ENCODE data around the gene PTPRM. TPM values are rescaled to one million over a fixed set of nuclear protein-coding genes. Genes with fewer than 3 reads are reported as not detected.
A peak's percentile ranks its signal among the peaks of the same experiment; 100 is the strongest.

PTPRM gene
- total and polyA plus RNA-seq, 4 donors = 61.1 to 146 (median 87.5) TPM

GRCh38 chr18:7678389-7678788 is 111.3 kb downstream of the PTPRM start:
- Histone ChIP-seq H3K4me3 (no peak overlapping the region), H3K4me1 (ENCODE audit: control insufficient read depth in 5 of 5, insufficient read depth in 5 of 5, low read length in 5 of 5) (peaks cover 0 to 31% (median 6%) of the 10 kb centered on the region in 5 donors), H3K27me3 (ENCODE audit: control insufficient read depth in 3 of 3, insufficient read depth in 3 of 3, low read length in 2 of 3) (no peaks in the 10 kb centered on the region), H3K9me3 (ENCODE audit: control insufficient read depth in 4 of 4, insufficient read depth in 3 of 4, low read length in 3 of 4) (no peaks in the 10 kb centered on the region), H3K9ac (ENCODE audit: insufficient read depth in 1 of 2, low read length in 2 of 2) (no peak overlapping the region), H3K27ac (ENCODE audit: low read depth in 1 of 2, low read length in 1 of 2) (no peak overlapping the region), H3K36me3 (ENCODE audit: control insufficient read depth in 4 of 4, insufficient read depth in 4 of 4, low read length in 4 of 4) (no peaks in the 10 kb centered on the region)
- no peak for DNase-seq
- WGBS, 2 donors = 95 to 96% methylated on average over 8 of the region's 8 CpGs
- ATAC-seq (ENCODE audit: insufficient read depth, low FRiP score) = no peak
- TF ChIP-seq CTCF (IDR thresholded peaks at IDR 0.05; ENCODE audit: control extremely low read depth, extremely low read depth) = no peak

GRCh38 chr18:7678801-7679200 is 111.7 kb downstream of the PTPRM start:
- no peaks in the 10 kb centered on the region for H3K36me3 ChIP-seq (ENCODE audit: control insufficient read depth in 4 of 4, insufficient read depth in 4 of 4, low read length in 4 of 4)
- DNase-seq = no peak
- no peak overlapping the region for H3K4me3 ChIP-seq
- no peak for ATAC-seq (ENCODE audit: insufficient read depth, low FRiP score)
- no peak for TF ChIP-seq CTCF (IDR thresholded peaks at IDR 0.05; ENCODE audit: control extremely low read depth, extremely low read depth)
- H3K9ac ChIP-seq (ENCODE audit: insufficient read depth in 1 of 2, low read length in 2 of 2) = no peak overlapping the region
- H3K27ac ChIP-seq (ENCODE audit: low read depth in 1 of 2, low read length in 1 of 2) = no peak overlapping the region
- 42 to 53% methylated on average over 4 of the region's 4 CpGs for WGBS, 2 donors
- peaks cover 0 to 32% (median 8%) of the 10 kb centered on the region in 5 donors for H3K4me1 ChIP-seq (ENCODE audit: control insufficient read depth in 5 of 5, insufficient read depth in 5 of 5, low read length in 5 of 5)
- no peaks in the 10 kb centered on the region for H3K9me3 ChIP-seq (ENCODE audit: control insufficient read depth in 4 of 4, insufficient read depth in 3 of 4, low read length in 3 of 4)
- H3K27me3 ChIP-seq (ENCODE audit: control insufficient read depth in 3 of 3, insufficient read depth in 3 of 3, low read length in 2 of 3) = no peaks in the 10 kb centered on the region

GRCh38 chr18:7681298-7681697 is 114.2 kb downstream of the PTPRM start:
- 58 to 75% methylated on average over 3 of the region's 3 CpGs for WGBS, 2 donors
- H3K9ac ChIP-seq (ENCODE audit: insufficient read depth in 1 of 2, low read length in 2 of 2) = no peak overlapping the region
- TF ChIP-seq CTCF (IDR thresholded peaks at IDR 0.05; ENCODE audit: control extremely low read depth, extremely low read depth) = no peak
- H3K9me3 ChIP-seq (ENCODE audit: control insufficient read depth in 4 of 4, insufficient read depth in 3 of 4, low read length in 3 of 4) = no peaks in the 10 kb centered on the region
- H3K4me3 ChIP-seq = no peak overlapping the region
- H3K4me1 ChIP-seq (ENCODE audit: control insufficient read depth in 5 of 5, insufficient read depth in 5 of 5, low read length in 5 of 5) = peaks cover 0 to 35% (median 8%) of the 10 kb centered on the region in 5 donors
- no peak overlapping the region for H3K27ac ChIP-seq (ENCODE audit: low read depth in 1 of 2, low read length in 1 of 2)
- H3K36me3 ChIP-seq (ENCODE audit: control insufficient read depth in 4 of 4, insufficient read depth in 4 of 4, low read length in 4 of 4) = no peaks in the 10 kb centered on the region
- no peaks in the 10 kb centered on the region for H3K27me3 ChIP-seq (ENCODE audit: control insufficient read depth in 3 of 3, insufficient read depth in 3 of 3, low read length in 2 of 3)
- no peak for ATAC-seq (ENCODE audit: insufficient read depth, low FRiP score)
- peak in 2 of 3 donors; percentile 52 to 58 for DNase-seq

GRCh38 chr18:7682321-7682720 is 115.2 kb downstream of the PTPRM start:
- DNase-seq = no peak

More at GRCh38 chr18:7682321-7682720, 115.2 kb downstream of the PTPRM start:
- no peaks in the 10 kb centered on the region for H3K36me3 ChIP-seq (ENCODE audit: control insufficient read depth in 4 of 4, insufficient read depth in 4 of 4, low read length in 4 of 4)
- no peak for TF ChIP-seq CTCF (IDR thresholded peaks at IDR 0.05; ENCODE audit: control extremely low read depth, extremely low read depth)
- no peak overlapping the region for H3K27ac ChIP-seq (ENCODE audit: low read depth in 1 of 2, low read length in 1 of 2)
- no peak overlapping the region for H3K4me3 ChIP-seq
- no peak overlapping the region for H3K9ac ChIP-seq (ENCODE audit: insufficient read depth in 1 of 2, low read length in 2 of 2)
- H3K9me3 ChIP-seq (ENCODE audit: control insufficient read depth in 4 of 4, insufficient read depth in 3 of 4, low read length in 3 of 4) = no peaks in the 10 kb centered on the region
- peaks cover 0 to 28% (median 8%) of the 10 kb centered on the region in 5 donors for H3K4me1 ChIP-seq (ENCODE audit: control insufficient read depth in 5 of 5, insufficient read depth in 5 of 5, low read length in 5 of 5)
- no peaks in the 10 kb centered on the region for H3K27me3 ChIP-seq (ENCODE audit: control insufficient read depth in 3 of 3, insufficient read depth in 3 of 3, low read length in 2 of 3)
- no peak for ATAC-seq (ENCODE audit: insufficient read depth, low FRiP score)

Measured in lung (tissue), 12 donors.